Activated gamma-delta T cell (primary cell): ENCODE data around the gene MAP6.
"Not testable (repeated sequence)": the region's sequence is repeated elsewhere in the genome, so short reads cannot be mapped to it uniquely, and the experiment has no call there.

Source experiments
- DNase-seq: peaks from one replicate; lab custom pipeline; 2025; lab: John Stamatoyannopoulos, UW
- total RNA-seq, 2 donors: gene quantifications; one replicate each; lab custom pipeline; 2026; lab: John Stamatoyannopoulos, UW

The MAP6 gene
- total RNA-seq = 0 to 0.26 reads per million in 2 donors

- DNase-seq = no peak
These were observed at the start of gene MAP6 for GRCh38 chr11:75668451-75669297. Gene MAP6, minus strand, starts transcription at chr11:75669038. Its CDS starts 669 bp downstream, at chr11:75668369.

- DNase-seq = no peak
These were observed 49.0 kb upstream of the MAP6 start, which contains the start of gene MOGAT2 for GRCh38 chr11:75717608-75718418. Gene MOGAT2, plus strand, starts transcription at chr11:75717838. Its CDS starts 51 bp downstream, at chr11:75717889.

GRCh38 chr11:75716659-75717058 is 47.8 kb upstream of the MAP6 start:
- no peak for DNase-seq

GRCh38 chr11:75715688-75716087 is 46.9 kb upstream of the MAP6 start:
- DNase-seq = no peak

DNA sequence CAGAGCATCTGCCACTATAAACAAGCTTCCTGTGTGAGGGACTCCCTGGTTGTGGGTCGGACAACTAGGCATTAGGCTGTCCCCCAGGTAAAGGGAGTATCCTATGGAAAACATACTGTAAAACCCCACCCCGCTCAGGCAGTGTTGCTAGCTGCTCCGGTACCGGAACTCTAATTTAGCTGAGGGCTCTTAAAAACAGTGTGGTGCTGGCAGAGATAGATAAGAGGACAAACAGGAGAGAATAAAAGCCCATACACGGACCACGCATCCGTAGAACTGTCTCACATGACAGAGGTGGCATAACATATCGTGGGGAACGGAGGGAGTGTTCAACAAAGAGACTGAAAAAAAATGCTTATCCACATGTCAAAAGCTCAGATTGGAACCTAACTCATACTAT is 45.4 kb upstream of the MAP6 start:
- DNase-seq = no peak

DNA sequence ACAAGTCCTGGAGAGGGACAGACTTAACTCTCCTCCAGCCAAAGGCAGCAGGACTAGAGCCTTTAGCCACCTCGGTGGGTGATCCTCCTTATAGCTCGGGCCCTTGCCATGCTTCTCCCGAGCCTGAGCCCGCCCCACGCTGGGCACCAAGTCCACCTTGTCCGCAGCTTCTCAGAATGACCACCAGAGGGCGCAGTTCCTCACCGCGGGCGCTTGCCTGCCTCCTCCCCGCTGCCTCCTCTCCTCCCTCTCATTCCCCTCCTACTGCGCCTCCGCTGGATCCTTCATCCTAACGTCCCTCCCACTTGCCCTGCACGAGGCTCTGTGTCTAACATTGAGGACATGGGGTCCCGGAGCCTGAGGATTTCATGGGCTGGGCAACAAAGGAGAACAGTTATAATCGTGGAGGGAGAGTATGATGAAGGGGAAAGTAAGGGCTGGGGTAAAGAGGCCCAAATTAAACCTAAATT is 37.5 kb upstream of the MAP6 start:
- no peak for DNase-seq

- DNase-seq = no peak
These were observed 36.7 kb upstream of the MAP6 start for GRCh38 chr11:75705541-75705940.

GRCh38 chr11:75703695-75704237 is 34.9 kb upstream of the MAP6 start:
- DNase-seq = no peak

GRCh38 chr11:75700940-75701339 is 32.1 kb upstream of the MAP6 start:
- no peak for DNase-seq

GRCh38 chr11:75697906-75698581 is 29.2 kb upstream of the MAP6 start:
- DNase-seq = no peak

DNA sequence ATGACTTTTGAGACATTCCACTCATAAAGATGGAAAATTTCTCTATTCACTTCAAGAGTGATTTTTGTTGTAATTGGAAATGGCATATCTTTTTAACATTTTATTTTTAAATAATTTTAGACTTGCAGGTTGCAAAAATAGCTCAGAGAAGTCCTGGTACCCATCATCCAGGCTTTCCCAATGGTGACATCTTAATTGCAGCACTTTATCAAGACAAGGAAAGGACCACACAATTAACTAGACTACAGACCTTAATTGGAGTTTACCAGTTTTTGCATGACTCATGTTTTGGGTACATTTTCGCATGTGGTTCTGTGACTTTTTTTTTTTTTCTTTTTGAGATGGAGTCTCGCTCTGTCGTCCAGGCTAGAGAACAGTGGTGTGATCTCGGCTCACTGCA is 23.0 kb upstream of the MAP6 start:
- no peak for DNase-seq

DNA sequence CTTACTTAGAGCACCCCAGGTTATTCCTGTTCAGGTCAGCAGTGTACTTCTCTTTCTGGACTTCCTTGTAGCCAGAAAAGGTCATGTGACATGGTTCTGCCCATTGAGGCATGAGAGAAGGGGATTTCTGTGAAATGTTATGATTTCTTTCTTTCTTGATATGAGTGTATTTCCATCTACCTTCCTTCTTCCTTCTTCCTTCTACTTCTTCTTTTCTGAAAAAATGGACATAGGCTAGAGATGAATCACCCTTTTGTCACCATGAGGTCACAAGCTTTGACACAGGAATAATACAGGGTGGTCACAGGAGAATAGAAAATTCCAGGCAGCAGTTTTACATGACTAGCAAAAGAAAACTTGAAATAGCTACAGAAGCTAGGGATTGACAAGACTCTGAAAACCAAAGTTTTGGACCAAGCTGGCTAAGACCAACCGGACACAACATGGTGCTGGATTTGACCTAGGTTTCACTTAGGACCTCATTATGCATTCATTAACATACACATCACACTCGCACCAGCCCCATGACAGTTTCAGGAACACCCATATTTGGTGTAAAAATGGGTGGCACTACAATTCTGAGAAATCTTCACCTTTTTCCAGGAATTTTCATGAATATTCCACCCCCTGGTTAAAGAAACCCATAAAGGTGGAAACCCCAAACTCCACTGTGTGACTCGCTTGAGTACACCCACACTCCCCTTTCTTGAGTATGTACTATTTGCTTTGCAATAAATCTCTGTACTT is 21.2 kb upstream of the MAP6 start:
- DNase-seq = no peak

DNA sequence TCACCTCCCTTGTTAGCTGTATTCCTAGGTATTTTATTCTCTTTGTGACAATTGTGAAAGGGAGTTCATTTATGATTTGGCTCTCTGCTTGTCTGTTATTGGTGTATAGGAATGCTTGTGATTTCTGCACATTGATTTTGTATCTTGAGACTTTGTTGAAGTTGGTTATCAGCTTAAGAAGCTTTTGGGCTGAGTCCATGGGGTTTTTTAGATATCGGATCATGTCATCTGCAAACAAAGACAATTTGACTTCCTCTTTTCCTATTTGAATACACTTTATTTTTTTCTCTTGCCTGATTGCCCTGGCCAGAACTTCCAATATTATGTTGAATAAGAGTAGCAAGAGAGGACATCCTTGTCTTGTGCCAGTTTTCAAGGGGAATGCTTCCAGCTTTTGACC is 15.0 kb upstream of the MAP6 start:
- not testable (repeated sequence) for DNase-seq

DNA sequence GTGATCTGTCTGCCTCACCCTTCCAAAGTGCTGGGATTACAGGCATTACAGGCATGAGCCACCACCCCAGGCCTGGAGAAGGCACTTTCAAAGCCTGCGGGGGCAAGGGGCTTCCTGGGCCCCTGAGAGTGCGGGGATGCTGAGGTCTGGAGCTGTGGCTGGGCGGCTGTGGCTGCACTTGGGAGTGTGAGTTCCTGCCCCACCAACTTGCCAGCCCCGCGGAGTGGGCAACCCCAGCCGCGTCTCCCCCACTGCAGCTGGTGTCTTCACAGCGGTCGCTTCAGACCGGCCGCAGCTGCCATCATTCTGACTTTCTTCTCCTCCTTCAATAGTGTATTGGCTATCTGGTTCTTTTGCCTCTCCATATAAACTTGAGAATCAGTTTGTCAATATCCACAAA is 10.7 kb upstream of the MAP6 start:
- DNase-seq = no peak

GRCh38 chr11:75678620-75679259 is 9.9 kb upstream of the MAP6 start:
- no peak for DNase-seq

DNA sequence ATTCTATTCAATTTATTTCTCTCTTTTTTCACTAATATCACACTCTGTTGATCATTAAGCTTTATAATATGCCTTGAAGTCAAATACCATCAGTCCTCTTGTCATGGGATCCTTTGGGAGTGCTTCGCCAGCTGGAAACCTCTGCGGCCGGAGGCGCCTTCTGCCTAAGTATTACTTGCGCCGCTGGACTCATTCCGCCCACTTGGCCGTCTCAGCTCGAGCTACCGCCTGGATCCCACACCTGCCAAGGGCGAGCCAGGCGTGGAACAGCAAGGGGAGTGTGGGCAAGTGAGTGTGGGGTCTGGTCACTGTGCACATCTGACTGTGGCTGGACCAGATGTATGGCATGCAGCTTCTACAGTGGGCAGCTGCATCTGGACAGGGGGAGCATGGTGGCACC is 9.1 kb upstream of the MAP6 start:
- DNase-seq = no peak

DNA sequence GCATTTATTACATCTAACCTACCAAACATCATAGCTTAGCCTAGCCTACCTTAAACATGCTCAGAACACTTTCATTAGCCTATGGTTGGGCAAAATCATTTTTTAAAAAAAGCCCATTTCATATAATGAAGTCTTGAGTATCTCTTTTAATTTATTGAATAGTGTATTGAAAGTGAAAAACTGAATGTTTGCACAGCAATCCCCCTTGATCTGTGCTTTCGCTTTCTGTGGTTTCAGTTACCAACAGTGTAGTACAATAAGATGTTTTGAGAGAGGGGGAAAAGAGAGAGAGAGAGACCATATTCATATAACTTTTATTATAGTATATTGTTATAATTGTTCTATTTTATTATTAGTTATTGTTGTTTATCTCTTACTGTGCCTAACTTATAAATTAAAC is 8.4 kb upstream of the MAP6 start:
- DNase-seq = no peak

GRCh38 chr11:75673977-75674582 is 5.2 kb upstream of the MAP6 start:
- DNase-seq = no peak

GRCh38 chr11:75667831-75668450 is 897 bp downstream of the MAP6 start:
- DNase-seq = no peak
